GM19467 (cell line): ENCODE data around the gene PCBD1.

ENCODE experiments used
- ATAC-seq: cut with Tn5 transposase; IDR thresholded peaks from one replicate; pipeline ENCODE4 v1.9.1; 2021; ENCODE audit warnings: mild to moderate bottlenecking, moderate library complexity; ENCODE audit not compliant: unreplicated experiment

PCBD1 gene

GRCh38 chr10:70918851-70919530 is 30.6 kb upstream of the PCBD1 start:
- no peak for ATAC-seq

GRCh38 chr10:70917635-70918034 is 29.3 kb upstream of the PCBD1 start:
- ATAC-seq: no peak

DNA sequence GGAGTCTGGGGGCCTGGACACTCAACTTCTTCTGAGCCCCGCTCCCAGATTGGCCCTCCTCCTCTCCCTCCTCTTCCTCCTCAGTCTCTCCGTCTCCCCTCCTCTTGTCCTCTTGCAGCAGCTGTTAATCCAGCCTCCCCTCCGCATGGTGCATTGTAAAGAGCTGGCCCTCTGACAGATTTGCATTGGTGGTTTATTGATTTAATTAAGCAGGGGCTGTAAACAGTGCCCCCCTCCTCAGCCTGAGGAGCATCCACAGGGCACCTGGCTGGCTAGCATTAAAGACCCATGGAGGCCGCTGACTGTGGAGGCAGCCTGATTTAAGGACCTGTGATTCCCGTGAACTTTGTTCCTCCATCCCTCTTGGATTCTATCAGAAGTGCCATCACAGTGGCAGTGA is 28.9 kb upstream of the PCBD1 start:
- no peak for ATAC-seq

GRCh38 chr10:70916241-70916640 is 27.9 kb upstream of the PCBD1 start:
- no peak for ATAC-seq

DNA sequence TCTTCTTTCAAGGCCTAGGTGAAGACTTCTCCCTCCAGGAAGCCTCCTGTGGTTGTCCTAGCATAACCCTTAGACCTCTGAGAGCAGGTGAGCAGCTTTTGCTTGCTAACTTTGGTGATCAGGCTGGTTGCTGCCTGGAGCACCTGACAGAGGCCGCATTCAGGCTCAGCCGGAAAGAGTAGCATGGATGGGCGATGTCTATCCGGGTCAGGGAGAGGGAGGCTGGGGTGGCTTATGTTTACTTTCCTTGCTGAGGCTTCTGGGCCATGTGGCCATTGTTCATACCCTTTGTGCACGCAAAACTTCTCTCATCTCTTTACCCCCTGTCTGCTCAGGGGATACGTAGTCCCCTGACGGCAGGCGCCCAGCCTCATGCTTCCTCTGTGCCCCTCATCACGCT is 27.4 kb upstream of the PCBD1 start:
- ATAC-seq: no peak

DNA sequence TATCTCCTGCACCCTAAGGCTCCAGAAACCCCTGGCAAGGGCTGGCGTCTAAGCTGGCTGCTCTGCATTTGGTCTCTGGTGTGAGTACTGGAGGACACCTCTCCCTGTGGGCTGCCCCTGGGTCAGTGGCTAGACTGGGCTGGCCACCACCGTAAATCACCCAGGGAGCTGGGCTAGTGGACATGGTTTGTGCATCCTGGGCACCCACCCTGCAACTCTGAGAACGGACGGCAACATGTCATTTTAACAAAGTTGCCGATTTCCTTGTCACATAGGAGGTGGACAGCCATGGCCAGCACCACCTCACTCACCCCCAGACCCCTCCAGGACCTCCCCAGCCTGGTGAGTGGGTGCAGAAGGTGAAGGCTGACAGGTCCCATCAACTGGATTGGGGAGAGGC is 26.8 kb upstream of the PCBD1 start:
- ATAC-seq: no peak

GRCh38 chr10:70914316-70914864 is 26.0 kb upstream of the PCBD1 start:
- ATAC-seq: no peak

GRCh38 chr10:70913893-70914240 is 25.5 kb upstream of the PCBD1 start:
- no peak for ATAC-seq

- ATAC-seq: no peak
Observed at GRCh38 chr10:70913191-70913892, 25.0 kb upstream of the PCBD1 start.

DNA sequence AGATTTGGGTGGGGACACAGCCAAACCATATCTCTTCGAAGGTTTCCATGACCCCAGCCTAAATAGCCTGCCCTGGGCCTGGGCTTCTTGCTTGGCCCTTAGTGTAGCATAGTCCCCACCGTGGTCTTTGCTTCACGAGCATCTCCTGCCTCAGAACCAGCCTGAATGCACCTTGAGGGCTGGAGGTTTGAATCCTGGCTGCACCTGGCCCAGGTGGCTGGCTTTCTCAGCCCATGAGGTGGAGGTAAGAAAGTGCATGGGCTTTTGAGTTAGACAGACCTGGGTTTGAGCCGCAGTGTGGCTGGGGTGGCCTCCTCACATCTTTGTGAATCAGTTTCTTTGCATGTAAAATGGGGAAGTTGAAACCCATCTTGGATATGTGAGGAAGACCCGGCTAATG is 24.2 kb upstream of the PCBD1 start:
- ATAC-seq: no peak

DNA sequence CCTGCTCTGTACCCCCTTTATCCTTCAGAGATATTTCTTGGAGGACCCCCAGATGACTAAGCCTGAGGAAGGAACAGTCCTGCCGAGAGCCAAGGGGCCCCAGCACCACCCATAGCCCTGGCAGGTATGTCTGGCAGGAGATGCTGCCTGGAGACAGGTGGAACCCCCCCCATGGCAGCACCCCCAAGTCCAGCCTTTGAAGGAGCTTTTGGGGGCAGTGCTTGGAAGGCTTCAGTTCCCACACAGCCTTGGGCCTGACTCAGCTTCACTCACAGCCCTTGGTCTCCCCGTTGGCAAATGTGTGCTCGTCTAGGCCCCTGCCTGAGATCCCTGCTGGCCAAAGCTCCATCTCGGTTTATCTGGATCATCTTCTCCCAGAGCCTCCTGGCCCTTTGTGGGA is 23.0 kb upstream of the PCBD1 start:
- no peak for ATAC-seq

- no peak for ATAC-seq
Observed at GRCh38 chr10:70910486-70911341, 22.3 kb upstream of the PCBD1 start.

DNA sequence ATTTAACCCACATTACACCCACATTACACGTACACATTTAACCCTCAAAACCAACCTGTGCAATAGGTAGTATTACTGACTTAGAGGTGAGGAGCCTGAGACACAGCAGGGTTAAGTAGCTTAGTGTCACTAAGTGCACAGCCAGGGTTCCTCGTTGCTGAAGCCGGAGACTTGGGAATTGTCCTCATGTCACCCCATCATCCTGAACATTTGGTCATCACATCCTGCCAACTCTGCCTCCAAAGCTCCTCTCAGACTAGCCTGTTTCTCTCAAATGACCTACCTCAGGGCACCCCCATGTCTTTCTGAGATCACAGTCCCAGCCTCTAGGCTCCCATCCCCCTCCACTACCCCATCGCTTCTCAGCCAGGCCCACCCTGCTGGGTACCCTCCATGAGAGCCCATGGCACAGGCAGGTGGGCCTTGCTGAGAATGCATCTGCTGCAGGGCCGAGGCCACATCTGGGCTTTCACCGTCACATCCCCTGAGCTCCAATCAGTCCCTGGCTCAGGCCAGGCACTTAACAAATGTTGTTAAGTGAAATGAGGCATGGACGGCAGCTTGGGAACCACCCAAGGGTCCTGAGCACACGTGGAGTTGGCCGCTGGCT is 21.1 kb upstream of the PCBD1 start:
- no peak for ATAC-seq

- ATAC-seq: no peak
Observed at GRCh38 chr10:70908406-70909296, 20.3 kb upstream of the PCBD1 start.

- ATAC-seq: no peak
Observed at GRCh38 chr10:70907637-70908405, 19.5 kb upstream of the PCBD1 start.

DNA sequence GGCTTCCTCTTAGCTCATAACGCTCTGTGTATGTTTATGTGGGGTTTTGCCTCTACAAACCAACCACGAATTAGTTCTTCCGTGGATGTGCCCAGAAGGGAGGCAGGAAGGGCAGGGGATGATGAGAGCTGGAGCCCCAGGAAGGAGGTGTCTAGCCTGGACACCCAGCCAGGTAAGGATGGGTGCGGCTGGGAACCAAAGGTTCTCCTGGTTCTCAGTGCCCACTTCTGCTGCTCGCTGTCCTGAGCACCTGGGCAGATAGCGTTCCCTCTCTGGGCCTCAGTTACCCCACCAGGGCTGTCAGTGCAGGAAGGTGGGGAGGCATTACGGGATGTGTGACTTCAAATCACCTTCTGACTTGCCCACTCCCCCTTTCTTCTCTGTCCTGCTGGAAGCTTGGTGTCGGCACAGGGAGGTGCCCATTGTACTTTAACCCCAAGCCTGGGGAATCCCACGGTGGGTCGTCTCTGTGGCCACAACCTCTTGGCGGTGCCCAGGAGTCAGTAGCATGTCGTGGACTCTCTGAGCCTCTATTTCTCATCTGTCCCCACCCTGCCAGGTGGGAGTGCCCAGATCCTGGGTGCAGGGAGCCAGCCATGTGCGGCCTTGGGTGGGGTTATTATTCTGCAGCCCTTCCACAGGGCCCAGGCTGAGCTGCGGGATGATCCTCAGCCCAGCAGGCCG is 18.7 kb upstream of the PCBD1 start:
- ATAC-seq: no peak

DNA sequence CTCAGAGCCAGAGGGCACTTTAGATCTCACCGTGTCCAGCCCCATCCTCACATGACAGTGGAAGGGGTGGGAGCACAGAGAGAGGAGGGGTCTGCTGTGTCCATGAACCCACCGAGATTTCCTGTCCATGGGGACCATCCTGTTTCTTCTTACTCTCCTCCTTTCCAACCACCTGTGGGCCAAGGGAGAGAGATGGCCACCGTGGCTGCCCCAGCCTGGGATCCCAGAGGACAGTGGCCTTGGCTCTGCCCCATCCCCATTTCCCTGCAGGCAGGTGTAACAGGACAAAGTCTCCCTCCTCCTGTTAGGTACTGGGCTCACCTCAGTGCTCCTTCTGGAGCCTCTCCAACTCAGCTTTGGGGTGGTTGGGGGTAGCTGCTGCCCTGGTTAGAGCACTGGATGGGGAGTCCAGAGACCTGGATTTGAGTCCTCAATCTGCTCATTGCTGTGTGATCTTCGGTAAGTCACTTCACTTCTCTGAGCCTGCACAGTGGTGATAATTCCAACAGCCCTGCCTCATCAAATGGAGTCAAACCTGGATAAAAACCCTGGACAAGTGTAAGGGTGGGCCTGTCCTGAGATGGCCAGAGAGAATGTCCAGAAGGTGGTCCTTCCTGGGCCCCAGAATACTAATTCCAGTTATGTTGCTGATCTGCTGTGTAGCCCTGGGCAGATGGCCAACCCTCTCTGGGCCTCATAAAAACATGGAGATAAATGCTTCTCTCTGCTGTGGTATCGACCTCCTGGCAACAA is 17.8 kb upstream of the PCBD1 start:
- ATAC-seq: no peak
